ENCODE results near the gene RARS1. TPM values are rescaled to one million over a fixed set of nuclear protein-coding genes. Genes with fewer than 3 reads are reported as not detected.

Gene RARS1
- total and polyA plus RNA-seq, 2 experiments from 2014 or later: 75.1 to 129 TPM

GRCh38 chr5:168531191-168531590 is 44.9 kb downstream of the RARS1 start (continued):
- no peak for TF ChIP-seq ZNF462 (CRISPR knock-in tag; IDR thresholded peaks at IDR 0.05)
- no peak for TF ChIP-seq EZH2phosphoT487 (IDR thresholded peaks at IDR 0.05; ENCODE audit: unreplicated experiment)

GRCh38 chr5:168531987-168532864 is 46.0 kb downstream of the RARS1 start:
- Mint-ChIP-seq H3K9me3 (peaks cover 12% of the 10 kb centered on the region; the same call in 2 of the 3 replicates), H3K4me1 (peaks cover 35% of the 10 kb centered on the region; the same call in 2 of the 3 replicates), H3K4me3 (no peak overlapping the region), H3K27me3 (ENCODE audit: insufficient read depth, low read depth, poor library complexity) (peaks cover 33% of the 10 kb centered on the region), H3K27ac (no peak overlapping the region), H3K36me3 (ENCODE audit: low read depth) (peaks cover 12% of the 10 kb centered on the region)
- ATAC-seq: peak; percentile 33
- DNase-seq (ENCODE audit: low spot score): peak; percentile 45
- Histone ChIP-seq H3K4me3 (no peak overlapping the region), H3F3A (replicated peaks; ENCODE audit: low read depth) (0 out of 2 replicates have a peak, but pooled peaks cover 7% of the 10 kb centered on the region), H3K27ac (ENCODE audit: low read depth) (0 out of 2 replicates have a peak overlapping the region, but pooled peaks have one; percentile 33), H3K4me1 (ENCODE audit: insufficient read depth) (peaks cover 21% of the 10 kb centered on the region), H3K36me3 (ENCODE audit: insufficient read depth) (no peaks in the 10 kb centered on the region; the same call in 1 of the 2 replicates), H3K79me2 (replicated peaks; ENCODE audit: insufficient read depth) (no peaks in the 10 kb centered on the region), H3K9me2 (ENCODE audit: insufficient read depth) (no peaks in the 10 kb centered on the region), H2AFZ (peak overlapping the region; percentile 40), H4K20me1 (replicated peaks; ENCODE audit: insufficient read depth) (peaks cover 10% of the 10 kb centered on the region), H3K4me2 (peak overlapping the region; percentile 58), H3K27me3 (ENCODE audit: insufficient read depth) (peaks cover 26% of the 10 kb centered on the region)
- TF ChIP-seq ZNF114 (CRISPR knock-in tag; IDR thresholded peaks at IDR 0.05) (no peak), CTCF (conservative IDR thresholded peaks at IDR 0.05; ENCODE audit: low read depth in 2 of 2) (no peak), POLR2AphosphoS5 (IDR thresholded peaks at IDR 0.05; ENCODE audit: low read depth) (no peak), NANOG (IDR thresholded peaks at IDR 0.05; ENCODE audit: borderline replicate concordance) (no peak), JUNB (IDR thresholded peaks at IDR 0.05; ENCODE audit: unreplicated experiment) (no peak), REST (IDR thresholded peaks at IDR 0.05; ENCODE audit: unreplicated experiment) (no peak)
